Lower leg skin (tissue), 3 donors: Measurements from ENCODE around the gene ACP1.

Experiments used
- CTCF ChIP-seq, 3 donors: fragments of 450-650 bp; IDR thresholded peaks; one replicate each; pipeline ENCODE4 v1.5.1; 2016; ENCODE audit warnings: antibody characterized with exemption in 3 of 3, mild to moderate bottlenecking in 3 of 3, moderate library complexity in 2 of 3
- POLR2A ChIP-seq, 2 donors: fragments of 450-650 bp; IDR thresholded peaks; one replicate each; pipeline ENCODE4 v1.6.1; 2016 to 2017; ENCODE audit warnings: antibody characterized with exemption in 2 of 2, mild to moderate bottlenecking in 1 of 2, moderate library complexity in 1 of 2

GRCh38 chr2:258933-259332, 5.8 kb upstream of the ACP1 start:
- TF ChIP-seq CTCF (IDR thresholded peaks at IDR 0.05): no peak
- TF ChIP-seq POLR2A (IDR thresholded peaks at IDR 0.05): no peak
